ENCODE measurements around the gene GMPR.
"Not testable (repeated sequence)": the region's sequence is repeated elsewhere in the genome, so short reads cannot be mapped to it uniquely, and the experiment has no call there.

Gene GMPR

GRCh38 chr6:16258709-16259075 is 20.3 kb downstream of the GMPR start:
- no peak overlapping the region for H3K27ac ChIP-seq (ENCODE audit: low read depth, low read length)
- no peaks in the 10 kb centered on the region for H3K27me3 ChIP-seq (ENCODE audit: control insufficient read depth in 1 of 2, insufficient read depth in 2 of 2, low read length in 2 of 2)
- H3K9ac ChIP-seq (ENCODE audit: low read depth in 1 of 2, low read length in 2 of 2) = no peak overlapping the region
- H3K9me3 ChIP-seq (ENCODE audit: control insufficient read depth in 1 of 2, low read length in 2 of 2) = no peaks in the 10 kb centered on the region
- no peaks in the 10 kb centered on the region for H3K36me3 ChIP-seq (ENCODE audit: control insufficient read depth in 1 of 2, insufficient read depth in 2 of 2, low read length in 2 of 2)
- H3K4me3 ChIP-seq (ENCODE audit: low read depth in 1 of 2, low read length in 2 of 2) = no peak overlapping the region
- no peaks in the 10 kb centered on the region for H3K4me1 ChIP-seq (ENCODE audit: control insufficient read depth in 1 of 2, insufficient read depth in 2 of 2, low read length in 2 of 2)

- H3K9me3 ChIP-seq (ENCODE audit: control insufficient read depth in 1 of 2, low read length in 2 of 2); H3K36me3 ChIP-seq (ENCODE audit: control insufficient read depth in 1 of 2, insufficient read depth in 2 of 2, low read length in 2 of 2); H3K4me1 ChIP-seq (ENCODE audit: control insufficient read depth in 1 of 2, insufficient read depth in 2 of 2, low read length in 2 of 2); H3K4me3 ChIP-seq (ENCODE audit: low read depth in 1 of 2, low read length in 2 of 2); H3K27me3 ChIP-seq (ENCODE audit: control insufficient read depth in 1 of 2, insufficient read depth in 2 of 2, low read length in 2 of 2); H3K27ac ChIP-seq (ENCODE audit: low read depth, low read length); H3K9ac ChIP-seq (ENCODE audit: low read depth in 1 of 2, low read length in 2 of 2): not testable (repeated sequence)
Measured at GRCh38 chr6:16259604-16260003, 21.2 kb downstream of the GMPR start.

- H3K36me3 ChIP-seq (ENCODE audit: control insufficient read depth in 1 of 2, insufficient read depth in 2 of 2, low read length in 2 of 2); H3K4me1 ChIP-seq (ENCODE audit: control insufficient read depth in 1 of 2, insufficient read depth in 2 of 2, low read length in 2 of 2); H3K4me3 ChIP-seq (ENCODE audit: low read depth in 1 of 2, low read length in 2 of 2); H3K9ac ChIP-seq (ENCODE audit: low read depth in 1 of 2, low read length in 2 of 2); H3K27ac ChIP-seq (ENCODE audit: low read depth, low read length); H3K9me3 ChIP-seq (ENCODE audit: control insufficient read depth in 1 of 2, low read length in 2 of 2); H3K27me3 ChIP-seq (ENCODE audit: control insufficient read depth in 1 of 2, insufficient read depth in 2 of 2, low read length in 2 of 2): not testable (repeated sequence)
Measured at GRCh38 chr6:16260602-16261001, 22.2 kb downstream of the GMPR start.

DNA sequence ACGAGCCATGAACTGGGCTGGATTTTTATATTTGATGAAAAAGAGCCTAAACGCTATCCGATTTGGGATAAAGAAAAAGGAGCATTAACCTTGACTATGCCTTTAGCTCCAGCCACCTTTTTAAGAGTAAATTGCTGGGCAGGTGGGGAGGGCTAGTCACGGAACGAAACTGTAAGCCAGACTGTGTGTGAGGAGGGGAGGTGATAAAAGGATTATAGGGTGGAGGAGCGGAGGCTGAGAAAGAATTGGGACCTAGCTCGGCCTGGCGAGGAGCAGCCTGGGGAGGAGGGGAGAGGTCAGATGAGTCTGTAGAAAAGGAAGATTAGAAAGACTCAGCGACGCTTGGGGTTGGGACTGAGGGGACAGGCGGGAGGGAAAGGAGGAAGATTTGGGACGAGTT is 24.4 kb downstream of the GMPR start:
- not testable (repeated sequence) for H3K27me3 ChIP-seq (ENCODE audit: control insufficient read depth in 1 of 2, insufficient read depth in 2 of 2, low read length in 2 of 2); H3K9ac ChIP-seq (ENCODE audit: low read depth in 1 of 2, low read length in 2 of 2); H3K4me1 ChIP-seq (ENCODE audit: control insufficient read depth in 1 of 2, insufficient read depth in 2 of 2, low read length in 2 of 2); H3K4me3 ChIP-seq (ENCODE audit: low read depth in 1 of 2, low read length in 2 of 2); H3K9me3 ChIP-seq (ENCODE audit: control insufficient read depth in 1 of 2, low read length in 2 of 2); H3K27ac ChIP-seq (ENCODE audit: low read depth, low read length); H3K36me3 ChIP-seq (ENCODE audit: control insufficient read depth in 1 of 2, insufficient read depth in 2 of 2, low read length in 2 of 2)

DNA sequence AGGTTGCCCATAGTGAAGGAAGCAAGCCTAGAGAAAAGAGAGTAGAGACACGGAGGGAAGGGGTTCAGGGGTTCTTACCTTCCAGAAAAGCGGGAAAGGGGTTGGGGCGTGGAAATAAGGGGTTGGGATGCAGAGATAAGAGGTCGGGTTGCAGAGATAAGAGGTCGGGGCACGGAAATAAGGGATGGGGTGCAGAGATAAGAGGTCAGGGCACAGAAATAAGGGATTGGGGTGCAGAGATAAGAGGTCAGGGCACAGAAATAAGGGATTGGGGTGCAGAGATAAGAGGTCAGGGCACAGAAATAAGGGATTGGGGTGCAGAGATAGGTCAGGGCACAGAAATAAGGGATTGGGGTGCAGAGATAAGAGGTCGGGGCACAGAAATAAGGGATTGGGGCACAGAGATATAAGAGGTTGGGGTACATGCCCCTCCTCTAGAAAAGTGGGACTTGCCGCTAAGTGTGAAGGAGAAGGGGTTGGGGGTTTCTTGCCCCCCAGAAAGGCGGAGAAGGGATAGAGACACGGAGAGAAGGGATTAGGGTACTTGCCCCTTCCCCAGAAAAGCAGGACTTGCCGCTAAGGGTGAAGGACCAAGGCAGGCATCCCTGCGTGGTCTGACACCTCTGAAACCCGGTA is 25.2 kb downstream of the GMPR start:
- not testable (repeated sequence) for H3K9ac ChIP-seq (ENCODE audit: low read depth in 1 of 2, low read length in 2 of 2); H3K9me3 ChIP-seq (ENCODE audit: control insufficient read depth in 1 of 2, low read length in 2 of 2); H3K27me3 ChIP-seq (ENCODE audit: control insufficient read depth in 1 of 2, insufficient read depth in 2 of 2, low read length in 2 of 2); H3K27ac ChIP-seq (ENCODE audit: low read depth, low read length); H3K36me3 ChIP-seq (ENCODE audit: control insufficient read depth in 1 of 2, insufficient read depth in 2 of 2, low read length in 2 of 2); H3K4me1 ChIP-seq (ENCODE audit: control insufficient read depth in 1 of 2, insufficient read depth in 2 of 2, low read length in 2 of 2); H3K4me3 ChIP-seq (ENCODE audit: low read depth in 1 of 2, low read length in 2 of 2)

DNA sequence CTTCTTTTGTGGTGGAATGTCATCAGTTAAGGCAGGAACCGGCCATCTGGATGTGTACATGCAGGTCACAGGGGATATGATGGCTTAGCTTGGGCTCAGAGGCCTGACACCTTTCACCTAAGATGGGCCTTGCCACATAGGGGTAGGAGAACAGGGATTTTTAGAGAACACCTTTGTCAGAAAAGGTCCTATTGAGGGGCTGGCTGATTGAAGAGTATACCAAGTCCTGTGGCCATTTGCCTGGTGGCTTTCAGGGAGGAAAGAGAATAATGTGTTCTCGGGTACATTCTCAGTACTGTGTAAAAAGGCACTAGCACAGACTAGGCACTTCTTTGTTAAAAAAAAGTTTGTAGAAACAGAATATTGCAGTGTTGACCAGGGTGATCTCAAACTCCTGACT is 26.4 kb downstream of the GMPR start:
- no peaks in the 10 kb centered on the region for H3K27me3 ChIP-seq (ENCODE audit: control insufficient read depth in 1 of 2, insufficient read depth in 2 of 2, low read length in 2 of 2)
- no peak overlapping the region for H3K4me3 ChIP-seq (ENCODE audit: low read depth in 1 of 2, low read length in 2 of 2)
- no peak overlapping the region for H3K27ac ChIP-seq (ENCODE audit: low read depth, low read length)
- no peak overlapping the region for H3K9ac ChIP-seq (ENCODE audit: low read depth in 1 of 2, low read length in 2 of 2)
- no peaks in the 10 kb centered on the region for H3K9me3 ChIP-seq (ENCODE audit: control insufficient read depth in 1 of 2, low read length in 2 of 2)
- H3K4me1 ChIP-seq (ENCODE audit: control insufficient read depth in 1 of 2, insufficient read depth in 2 of 2, low read length in 2 of 2) = no peaks in the 10 kb centered on the region
- H3K36me3 ChIP-seq (ENCODE audit: control insufficient read depth in 1 of 2, insufficient read depth in 2 of 2, low read length in 2 of 2) = no peaks in the 10 kb centered on the region

DNA sequence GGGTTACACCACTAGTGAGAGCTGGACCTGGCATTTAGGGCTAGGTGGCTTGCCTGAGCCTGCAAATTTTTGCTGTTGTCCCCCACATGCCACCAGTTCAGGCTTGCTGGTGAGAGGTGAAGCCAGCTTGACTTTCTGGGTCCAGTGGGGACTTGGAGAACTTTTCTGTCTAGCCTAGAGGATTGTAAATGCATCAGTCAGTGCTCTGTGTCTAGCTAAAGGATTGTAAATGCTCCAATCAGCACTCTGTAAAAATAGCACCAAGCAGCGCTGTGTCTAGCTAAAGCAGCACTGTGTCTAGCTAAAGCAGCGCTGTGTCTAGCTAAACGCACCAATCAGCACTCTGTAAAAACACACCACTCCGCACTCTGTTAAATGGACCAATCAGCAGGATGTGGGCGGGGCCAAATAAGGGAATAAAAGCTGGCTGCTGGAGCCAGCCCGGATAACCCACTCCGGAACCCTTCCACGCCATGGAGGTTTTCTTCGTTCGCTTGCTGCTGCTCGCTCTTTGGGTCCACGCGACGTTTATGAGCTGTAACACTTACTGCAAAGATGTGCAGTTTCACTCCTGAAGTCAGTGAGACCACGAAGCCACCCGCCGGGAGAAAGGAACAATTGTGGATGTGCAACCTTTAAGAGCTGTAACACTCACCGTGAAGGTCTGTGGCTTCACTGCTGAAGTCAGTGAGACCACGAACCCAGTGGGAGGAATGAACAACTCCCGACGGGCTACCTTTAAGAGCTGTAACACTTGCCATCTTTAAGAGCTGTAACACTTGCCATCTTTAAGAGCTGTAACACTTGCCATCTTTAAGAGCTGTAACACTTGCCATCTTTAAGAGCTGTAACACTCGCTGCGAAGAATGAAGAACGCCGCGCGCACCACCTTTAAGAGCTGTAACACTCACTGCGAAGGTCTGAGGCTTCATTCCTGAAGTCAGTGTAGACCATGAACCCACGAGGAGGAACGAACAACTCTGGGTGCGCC is 27.3 kb downstream of the GMPR start:
- Histone ChIP-seq H3K27ac (ENCODE audit: low read depth, low read length) (no peak overlapping the region), H3K4me1 (ENCODE audit: control insufficient read depth in 1 of 2, insufficient read depth in 2 of 2, low read length in 2 of 2) (no peaks in the 10 kb centered on the region), H3K27me3 (ENCODE audit: control insufficient read depth in 1 of 2, insufficient read depth in 2 of 2, low read length in 2 of 2) (no peaks in the 10 kb centered on the region), H3K9ac (ENCODE audit: low read depth in 1 of 2, low read length in 2 of 2) (no peak overlapping the region), H3K36me3 (ENCODE audit: control insufficient read depth in 1 of 2, insufficient read depth in 2 of 2, low read length in 2 of 2) (no peaks in the 10 kb centered on the region), H3K4me3 (ENCODE audit: low read depth in 1 of 2, low read length in 2 of 2) (no peak overlapping the region), H3K9me3 (ENCODE audit: control insufficient read depth in 1 of 2, low read length in 2 of 2) (no peaks in the 10 kb centered on the region)

DNA sequence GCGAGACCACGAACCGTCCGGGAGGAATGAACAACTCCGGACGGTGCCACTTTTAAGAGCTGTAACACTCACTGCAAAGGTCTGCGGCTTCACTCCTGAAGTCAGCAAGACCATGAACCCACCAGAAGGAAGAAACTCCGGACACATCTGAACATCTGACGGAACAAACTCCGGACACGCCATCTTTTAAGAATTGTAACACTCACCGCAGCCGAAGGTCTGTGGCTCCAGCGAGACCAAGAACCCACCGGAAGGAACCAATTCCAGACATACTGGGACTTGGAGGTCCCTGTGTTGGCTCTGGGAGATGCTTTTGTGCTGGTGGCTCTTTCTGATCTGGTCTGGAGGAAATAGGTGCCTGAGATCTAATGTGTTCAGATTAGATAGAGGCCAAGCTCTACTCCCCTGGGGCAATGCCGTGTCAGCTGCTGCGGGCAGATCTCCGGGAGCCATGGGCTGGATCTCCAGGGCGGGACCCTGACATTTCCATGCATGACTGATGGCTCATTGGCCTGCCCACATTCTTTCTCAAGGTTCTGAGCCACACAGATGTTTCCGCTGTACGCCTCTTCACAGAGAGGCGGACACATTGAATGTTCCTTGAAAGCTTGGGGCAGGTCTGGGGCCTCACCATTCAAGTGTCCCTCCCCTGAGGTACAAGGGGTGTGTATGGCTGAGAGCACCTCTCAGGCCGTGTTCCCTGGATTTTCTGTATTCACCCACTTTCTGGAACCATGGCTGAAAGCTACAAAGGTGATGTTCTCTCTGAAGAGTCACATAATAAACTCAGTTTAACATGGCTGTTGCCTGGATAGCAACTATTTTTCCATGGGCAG is 29.3 kb downstream of the GMPR start:
- H3K9me3 ChIP-seq (ENCODE audit: control insufficient read depth in 1 of 2, low read length in 2 of 2) = no peaks in the 10 kb centered on the region
- H3K36me3 ChIP-seq (ENCODE audit: control insufficient read depth in 1 of 2, insufficient read depth in 2 of 2, low read length in 2 of 2) = no peaks in the 10 kb centered on the region
- no peak overlapping the region for H3K4me3 ChIP-seq (ENCODE audit: low read depth in 1 of 2, low read length in 2 of 2)
- no peaks in the 10 kb centered on the region for H3K27me3 ChIP-seq (ENCODE audit: control insufficient read depth in 1 of 2, insufficient read depth in 2 of 2, low read length in 2 of 2)
- H3K9ac ChIP-seq (ENCODE audit: low read depth in 1 of 2, low read length in 2 of 2) = no peak overlapping the region
- H3K4me1 ChIP-seq (ENCODE audit: control insufficient read depth in 1 of 2, insufficient read depth in 2 of 2, low read length in 2 of 2) = no peaks in the 10 kb centered on the region
- no peak overlapping the region for H3K27ac ChIP-seq (ENCODE audit: low read depth, low read length)

- H3K9me3 ChIP-seq (ENCODE audit: control insufficient read depth in 1 of 2, low read length in 2 of 2); H3K4me3 ChIP-seq (ENCODE audit: low read depth in 1 of 2, low read length in 2 of 2); H3K9ac ChIP-seq (ENCODE audit: low read depth in 1 of 2, low read length in 2 of 2); H3K4me1 ChIP-seq (ENCODE audit: control insufficient read depth in 1 of 2, insufficient read depth in 2 of 2, low read length in 2 of 2); H3K27me3 ChIP-seq (ENCODE audit: control insufficient read depth in 1 of 2, insufficient read depth in 2 of 2, low read length in 2 of 2); H3K36me3 ChIP-seq (ENCODE audit: control insufficient read depth in 1 of 2, insufficient read depth in 2 of 2, low read length in 2 of 2); H3K27ac ChIP-seq (ENCODE audit: low read depth, low read length): not testable (repeated sequence)
Measured at GRCh38 chr6:16269442-16270070, 31.2 kb downstream of the GMPR start.

Data from duodenal mucosa (tissue), 2 donors.